ENCODE results near the gene CCL21.

Gene CCL21

DNA sequence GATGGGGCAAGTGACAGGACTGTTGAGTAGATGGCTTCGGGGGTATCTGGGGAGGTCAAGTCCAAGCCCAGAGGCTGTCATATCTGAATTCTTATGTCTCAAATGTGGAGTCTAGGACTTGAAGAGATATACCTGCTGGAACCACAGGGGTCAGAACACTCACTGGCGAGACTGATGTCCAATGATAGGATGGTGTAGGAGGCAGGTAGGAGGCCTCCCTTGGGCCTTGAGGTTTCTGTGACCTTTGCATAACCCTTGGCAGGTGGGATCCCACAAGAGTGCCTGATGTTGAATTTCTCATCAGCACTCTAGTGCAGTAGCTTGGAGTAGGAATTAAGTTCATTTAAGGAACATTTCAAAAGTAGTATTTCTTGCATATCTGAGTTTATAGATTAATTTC lies 2.8 kb downstream of the CCL21 start:
- DNase-seq: no peak

DNA sequence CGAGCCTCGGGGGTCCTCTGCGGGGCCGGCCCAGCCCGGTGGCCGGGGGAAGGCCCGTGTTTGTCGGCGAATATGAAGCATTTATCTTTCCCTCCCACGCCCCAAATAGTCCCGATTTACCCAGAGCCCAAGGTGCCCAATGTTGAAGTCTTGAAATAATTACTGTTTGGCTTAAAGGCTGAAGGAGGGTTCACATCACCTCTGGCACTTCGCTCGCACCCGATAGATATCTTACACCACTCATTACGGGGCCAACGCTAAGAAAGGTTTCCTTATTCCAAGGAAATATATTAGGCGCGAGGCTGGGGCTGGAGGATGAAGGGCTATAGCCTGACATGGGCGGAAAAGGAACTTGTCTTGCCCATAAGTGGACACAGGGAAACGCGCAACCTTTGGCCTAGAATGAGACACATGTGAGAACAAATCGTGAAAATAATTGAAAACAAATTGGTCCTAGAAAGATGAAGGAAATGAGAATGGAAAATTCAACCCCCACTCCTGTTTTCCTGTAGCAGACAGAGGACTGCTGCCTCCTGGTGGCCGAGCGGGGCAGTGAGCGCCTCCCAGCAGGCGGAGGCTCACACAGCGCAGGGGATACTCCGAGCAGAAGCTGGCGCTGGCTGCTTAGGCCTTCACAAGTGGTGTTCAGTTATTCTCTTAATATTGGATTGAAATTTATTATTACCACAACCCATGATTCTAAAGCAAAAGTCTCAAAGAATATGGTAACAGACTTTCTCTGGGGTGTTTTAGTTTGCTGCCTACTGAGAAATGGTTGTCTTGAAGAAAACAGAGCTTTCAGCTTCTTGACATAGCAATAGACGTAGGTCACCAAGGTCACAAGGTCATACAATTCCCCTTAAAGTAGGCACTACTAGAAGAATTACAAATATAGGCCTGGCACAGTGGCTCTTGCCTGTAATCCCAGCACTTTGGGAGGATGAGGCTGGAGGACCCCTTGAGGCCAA lies 7.9 kb downstream of the CCL21 start:
- DNase-seq: peak; percentile 75

DNA sequence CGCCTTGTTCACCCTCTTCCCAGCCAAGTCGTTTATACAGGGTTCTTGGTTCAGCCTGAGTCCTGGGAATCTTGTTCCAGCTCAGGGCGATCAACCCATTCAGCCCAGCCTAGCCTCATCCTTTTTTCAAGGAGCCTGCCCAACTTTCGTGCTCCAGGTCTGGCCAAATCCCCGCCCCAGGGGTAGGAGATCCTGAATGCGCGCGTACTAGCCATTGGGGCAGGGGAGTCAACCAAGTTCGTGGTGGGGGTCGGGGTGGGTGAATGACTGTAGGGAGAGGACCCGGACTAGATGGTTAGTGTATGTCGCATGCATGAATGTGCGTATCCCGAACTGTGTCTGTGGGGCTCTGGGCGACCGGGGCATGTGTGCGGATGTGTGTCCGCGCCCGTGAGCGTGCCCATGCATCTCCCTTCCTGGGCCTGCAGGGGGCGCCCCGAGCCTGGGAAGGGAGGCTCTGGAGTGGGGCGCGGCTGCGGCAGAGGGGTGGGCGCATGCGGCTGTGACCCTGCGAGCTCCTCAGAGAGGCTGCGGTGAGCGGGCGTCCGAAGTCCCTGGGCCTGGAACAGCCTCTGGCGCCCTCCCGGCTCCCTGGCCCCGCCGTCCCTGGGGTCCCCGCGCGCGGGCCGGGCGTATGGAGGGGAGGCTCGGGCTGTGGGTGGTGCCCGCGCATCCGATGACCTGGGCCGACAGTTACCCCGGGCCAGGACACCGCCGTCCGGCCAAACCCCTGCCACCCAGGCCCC lies 8.7 kb downstream of the CCL21 start:
- DNase-seq: peak; percentile 72

DNA sequence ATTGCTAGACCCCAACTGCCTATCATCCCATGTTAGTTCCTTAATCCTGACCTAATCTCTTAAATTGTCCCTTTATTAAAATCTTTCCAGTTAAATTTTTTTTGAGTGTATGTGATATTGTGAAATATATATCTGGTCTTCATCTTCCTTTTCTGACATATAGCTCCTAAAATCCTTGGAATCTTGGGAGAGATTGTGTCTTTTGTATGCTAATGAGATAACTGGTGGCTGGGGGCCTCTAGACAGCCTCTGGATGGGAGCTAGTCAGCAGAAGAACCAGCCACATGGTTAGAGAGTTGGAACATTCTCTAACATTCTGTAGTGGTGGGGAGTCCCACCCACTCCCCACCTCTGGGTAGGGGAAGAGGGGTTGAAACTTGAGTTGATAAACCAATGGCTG lies 15.1 kb downstream of the CCL21 start:
- DNase-seq: no peak

DNA sequence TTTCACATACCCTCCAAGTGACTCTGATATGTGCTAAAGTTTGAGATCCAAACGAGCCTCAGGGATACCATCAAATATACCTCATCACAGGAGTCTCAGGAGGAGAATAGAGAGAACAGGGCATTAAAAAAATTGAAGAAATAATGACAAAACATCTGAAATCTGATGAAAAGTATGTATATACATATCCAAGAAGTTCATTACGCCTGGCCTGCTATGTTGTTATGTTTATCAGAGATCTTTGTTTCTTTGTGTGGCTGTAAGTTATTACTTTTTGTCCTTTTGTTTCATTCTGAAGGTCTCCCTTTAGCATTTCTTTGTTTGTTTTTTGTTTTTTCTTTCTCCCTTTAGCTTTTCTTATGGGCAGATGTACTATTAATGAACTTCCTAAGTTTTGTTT lies 16.4 kb downstream of the CCL21 start:
- DNase-seq: no peak

DNA sequence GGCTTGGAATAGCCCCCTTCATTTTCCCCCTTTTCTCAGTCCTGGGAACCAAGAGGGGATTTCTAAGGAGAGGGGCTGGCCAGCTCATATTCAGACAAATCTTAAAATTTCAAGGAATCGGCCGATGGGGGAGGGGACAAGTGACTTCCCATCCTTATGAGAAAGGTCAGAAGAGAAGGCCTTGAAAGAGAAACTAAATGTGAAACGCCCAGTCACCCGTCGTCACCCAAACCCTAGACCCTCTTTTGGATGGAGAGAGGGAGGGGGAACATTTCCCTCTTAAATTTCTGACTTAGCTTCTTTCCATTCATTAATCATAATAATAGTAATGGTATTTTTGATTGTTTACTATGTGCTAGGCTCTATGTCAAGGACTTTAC lies 18.0 kb downstream of the CCL21 start:
- no peak for DNase-seq

DNA sequence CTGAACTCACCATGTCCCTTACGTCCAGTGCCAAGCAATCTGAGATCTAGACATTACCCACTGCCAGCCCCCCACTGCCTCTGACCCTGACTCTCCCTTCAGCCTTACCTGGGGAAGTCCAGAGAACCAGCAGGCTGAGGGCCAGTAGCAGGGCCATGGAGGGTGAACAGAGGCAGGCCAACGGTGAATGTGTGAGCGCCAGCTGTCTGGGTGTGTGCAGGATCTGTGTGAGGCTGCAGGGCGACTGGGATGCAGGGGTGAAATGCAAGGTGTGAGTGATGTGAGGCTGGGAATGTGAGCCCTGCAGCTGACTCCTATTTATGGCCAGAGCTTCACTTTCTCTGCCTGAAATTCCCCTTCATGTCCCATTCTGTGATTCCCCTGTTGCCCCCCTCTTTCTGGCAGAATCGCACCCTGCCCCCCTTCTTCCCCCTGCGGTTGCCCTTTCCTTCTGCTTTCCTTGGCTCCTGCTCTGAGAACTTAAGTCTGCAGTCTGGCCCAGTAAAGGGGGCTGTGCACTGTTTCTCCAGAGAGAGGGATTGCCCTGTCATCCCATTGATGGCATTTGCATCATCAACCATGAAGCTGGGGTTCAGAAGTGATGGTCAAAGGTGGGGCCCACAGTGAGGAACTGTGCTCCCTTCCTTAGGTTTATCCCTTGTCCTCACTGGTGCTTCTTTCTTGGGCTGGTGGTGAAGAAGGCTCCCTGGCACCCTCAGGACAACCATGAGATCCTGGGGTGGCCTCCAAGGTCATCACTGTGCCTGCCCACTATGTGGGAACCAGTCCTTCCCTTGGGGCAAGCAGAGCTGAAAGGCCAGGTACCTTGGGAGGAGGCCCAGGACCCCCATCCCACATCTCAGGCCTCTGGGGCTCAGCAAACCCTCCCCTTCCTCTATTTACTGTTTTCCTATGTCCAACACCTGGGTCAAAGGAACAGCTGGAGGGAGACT lies 18.7 kb downstream of the CCL21 start, which contains the start of gene CCL19:
CCL19 (minus strand) TSS at position 294 of the 953 bp plus-strand sequence; CDS start at position 157, 137 bp downstream.
- DNase-seq: no peak

DNA sequence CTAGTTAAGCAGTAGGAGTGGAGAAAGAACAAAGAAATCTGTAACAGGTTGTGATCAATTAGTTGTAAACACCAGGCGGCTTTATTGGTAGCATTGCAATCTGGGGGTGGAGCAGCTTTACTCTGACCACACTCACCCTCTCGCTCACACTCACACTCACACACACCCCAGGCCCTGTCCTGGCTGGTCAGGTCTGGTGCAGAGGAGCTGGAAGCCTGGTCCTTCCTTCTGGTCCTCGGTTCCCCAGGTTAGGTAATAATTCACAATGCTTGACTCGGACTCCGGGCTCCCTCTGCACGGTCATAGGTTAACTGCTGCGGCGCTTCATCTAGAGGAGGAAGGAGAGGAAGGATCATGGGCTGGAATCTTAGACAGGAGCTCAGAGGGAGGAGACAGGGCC lies 20.4 kb downstream of the CCL21 start:
- no peak for DNase-seq

DNA sequence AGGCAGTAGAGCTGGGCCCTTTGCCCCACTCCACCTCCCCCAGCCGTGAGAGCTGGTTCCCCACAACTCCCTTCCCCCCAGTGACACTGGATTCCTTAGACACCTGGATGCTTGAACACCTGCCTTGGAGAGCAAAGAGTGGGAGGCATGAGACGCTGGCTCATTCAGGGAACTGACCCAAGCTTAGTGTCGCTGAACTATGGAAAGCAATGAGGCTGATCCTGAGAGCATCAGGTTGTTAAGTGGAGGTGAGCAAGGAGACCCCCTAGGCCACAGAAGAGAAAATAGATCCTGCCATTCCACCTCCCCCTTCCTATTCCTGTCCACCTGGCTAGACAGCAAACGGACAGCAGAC lies 20.8 kb downstream of the CCL21 start:
- DNase-seq: no peak

DNA sequence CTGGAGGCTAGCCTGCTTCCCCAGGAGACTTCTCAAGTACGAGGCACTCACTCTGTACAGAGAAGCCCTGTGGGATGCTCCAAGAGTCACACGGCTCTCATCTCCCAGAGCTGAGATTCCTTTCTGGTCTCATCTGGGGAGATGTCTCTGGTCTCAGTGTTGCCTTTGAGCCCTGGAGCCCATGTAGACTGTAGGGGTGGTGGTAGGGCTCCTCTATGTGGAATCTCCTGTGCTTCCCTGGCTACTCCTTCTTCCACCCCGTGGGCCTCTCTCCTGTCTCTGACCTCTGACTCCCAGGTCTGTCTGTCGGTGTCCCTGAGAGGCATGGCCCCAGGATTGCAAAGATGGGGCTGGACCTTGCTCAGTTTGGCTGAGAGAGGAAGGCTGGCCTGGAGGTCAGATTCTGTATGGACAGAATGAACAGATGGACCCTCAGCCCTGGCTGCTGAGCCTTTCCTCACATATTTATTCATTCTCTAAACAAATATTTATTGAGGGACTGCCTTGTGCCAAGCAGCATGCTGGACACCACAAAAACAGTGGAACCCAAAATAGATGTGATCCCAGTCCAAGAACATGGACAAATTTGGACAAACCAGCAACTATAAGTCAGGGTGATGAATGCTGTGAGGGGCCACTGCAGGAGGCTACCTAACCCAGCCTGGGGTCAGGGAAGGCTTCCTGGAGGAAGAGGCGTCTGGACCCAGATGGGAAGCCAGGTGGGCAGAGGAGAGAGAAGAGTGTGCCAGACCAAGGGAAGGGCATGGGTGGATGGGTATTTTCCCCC lies 21.4 kb downstream of the CCL21 start:
- no peak for DNase-seq

DNA sequence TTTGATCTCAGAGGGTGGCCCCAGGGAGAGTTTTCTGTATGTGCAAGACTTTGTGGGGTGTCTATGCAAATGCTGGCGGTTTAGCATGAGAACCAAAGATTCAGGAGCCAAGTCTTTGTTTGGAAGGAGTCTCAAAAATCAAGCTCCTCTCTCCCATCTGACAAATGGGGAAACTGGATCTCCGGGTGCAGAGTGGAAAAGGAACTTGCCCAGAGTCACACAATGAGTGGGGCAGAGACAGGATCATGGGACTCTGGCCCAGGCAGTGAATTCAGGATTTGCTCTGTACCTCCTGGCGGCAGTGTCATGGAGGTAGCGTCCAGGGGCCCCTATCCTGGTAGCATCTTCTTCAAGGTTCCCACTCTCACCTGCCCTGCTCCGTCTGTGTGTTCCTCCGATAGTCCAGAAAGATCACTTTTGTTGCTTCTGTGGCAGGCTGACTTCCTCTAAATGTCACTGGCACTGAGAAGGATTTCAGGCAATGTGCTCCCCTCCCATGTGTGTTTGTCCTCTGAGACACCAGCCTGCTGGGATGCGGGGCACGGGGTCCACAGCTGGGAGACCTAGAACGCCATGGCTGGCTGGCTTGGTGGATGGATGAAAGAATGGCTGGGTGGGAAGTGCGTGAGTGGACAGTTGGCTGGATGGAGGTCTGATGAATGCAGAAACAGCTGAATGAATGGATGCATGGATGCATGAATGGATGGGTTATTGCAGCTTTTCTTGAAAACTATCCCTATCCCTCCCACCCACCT lies 22.5 kb downstream of the CCL21 start:
- no peak for DNase-seq

DNA sequence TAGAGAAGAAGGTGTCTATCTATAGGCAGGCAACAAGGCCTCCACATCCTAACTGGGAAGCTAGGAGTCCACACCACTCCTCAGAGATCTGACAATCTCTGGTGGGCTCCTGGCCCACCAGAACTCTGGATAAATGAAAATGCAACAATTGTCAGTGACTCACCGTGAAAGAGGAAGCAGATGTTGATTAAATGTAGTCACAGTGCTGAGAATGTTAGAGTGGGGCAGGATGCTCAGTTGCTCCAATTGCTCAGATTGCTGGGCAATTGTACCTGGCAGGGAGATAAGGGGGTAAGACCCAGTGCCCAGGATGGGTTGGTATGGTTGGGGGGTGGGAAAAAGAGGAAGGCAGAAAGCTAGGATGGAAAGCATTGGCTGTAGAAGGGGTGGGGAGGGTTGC lies 23.2 kb downstream of the CCL21 start:
- DNase-seq: no peak

DNA sequence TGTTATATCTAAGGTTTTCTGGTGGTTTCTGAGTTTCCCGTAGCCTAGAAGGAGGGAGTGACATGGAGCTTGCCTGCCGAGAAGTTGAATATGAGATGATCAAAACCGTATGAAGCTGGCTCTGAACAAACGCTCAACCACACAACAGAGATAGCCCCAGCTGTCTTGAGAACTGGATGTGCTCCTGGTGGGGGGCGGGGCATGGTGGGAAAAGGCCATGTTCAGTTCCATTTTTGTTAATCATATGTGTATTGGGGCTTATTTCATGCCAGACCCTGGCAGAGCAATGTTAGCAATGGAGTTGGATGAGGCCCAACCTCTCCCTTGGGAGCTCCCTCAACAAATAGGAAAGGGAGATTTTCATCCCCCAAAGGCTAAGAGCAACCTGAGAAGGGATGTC lies 23.7 kb downstream of the CCL21 start:
- no peak for DNase-seq

DNA sequence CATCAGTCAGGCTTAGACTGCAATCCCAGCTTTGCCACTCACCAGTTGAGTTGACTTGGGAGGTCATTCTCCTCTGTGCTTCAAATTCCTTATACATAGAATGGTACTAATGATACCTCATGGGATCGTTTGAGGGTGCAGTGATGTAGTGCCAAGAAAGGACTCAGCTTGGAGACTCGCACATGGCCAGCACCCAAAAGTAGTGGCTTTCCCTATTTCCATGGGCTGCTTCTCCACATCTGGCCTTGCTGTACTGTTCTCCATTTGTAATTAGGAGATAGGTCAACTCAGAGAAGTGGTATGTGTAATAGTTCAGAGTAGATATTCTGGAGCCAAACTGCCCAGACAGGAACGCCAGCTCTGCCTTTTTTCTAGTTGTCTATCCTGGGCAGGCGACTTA lies 24.3 kb downstream of the CCL21 start:
- no peak for DNase-seq

DNA sequence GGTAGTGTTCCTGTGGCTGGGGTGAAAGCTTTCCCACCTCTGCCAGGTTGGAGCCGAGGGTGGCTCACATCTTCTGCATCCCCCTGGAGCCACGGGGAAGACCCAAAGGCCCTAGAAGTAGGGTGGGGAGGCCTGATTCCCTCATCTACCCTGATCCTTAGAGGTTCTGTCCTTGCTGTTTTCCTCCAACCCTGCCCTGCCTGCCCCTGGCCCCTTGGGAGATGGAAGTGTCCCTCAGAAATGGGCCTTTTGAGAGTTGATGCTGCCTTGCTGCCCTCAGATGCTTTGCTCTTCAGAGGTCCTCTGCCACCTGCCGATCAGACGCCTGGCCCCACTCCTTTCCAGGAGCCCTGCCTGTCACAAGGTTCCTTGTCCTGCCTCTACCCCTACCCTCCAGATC lies 25.1 kb downstream of the CCL21 start:
- no peak for DNase-seq

DNA sequence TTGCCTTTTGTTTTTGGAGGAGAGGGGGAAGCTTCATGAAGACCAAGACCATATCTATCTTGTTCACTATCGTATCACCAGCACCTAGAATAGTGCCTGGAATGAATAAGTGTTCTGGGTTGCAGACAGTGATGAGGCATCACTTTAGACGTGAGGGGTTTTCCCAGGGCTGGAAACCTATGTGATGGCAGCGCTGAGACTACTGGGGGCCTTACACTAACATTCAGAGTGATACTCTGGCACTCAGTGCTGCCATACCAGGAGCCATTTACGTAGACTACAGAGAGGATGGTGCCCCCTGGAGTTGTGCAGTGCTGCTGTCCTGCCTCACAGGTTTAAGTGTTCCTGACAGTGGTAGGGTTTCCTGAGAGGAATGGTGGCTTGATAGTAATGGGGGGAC lies 25.8 kb downstream of the CCL21 start:
- no peak for DNase-seq

DNA sequence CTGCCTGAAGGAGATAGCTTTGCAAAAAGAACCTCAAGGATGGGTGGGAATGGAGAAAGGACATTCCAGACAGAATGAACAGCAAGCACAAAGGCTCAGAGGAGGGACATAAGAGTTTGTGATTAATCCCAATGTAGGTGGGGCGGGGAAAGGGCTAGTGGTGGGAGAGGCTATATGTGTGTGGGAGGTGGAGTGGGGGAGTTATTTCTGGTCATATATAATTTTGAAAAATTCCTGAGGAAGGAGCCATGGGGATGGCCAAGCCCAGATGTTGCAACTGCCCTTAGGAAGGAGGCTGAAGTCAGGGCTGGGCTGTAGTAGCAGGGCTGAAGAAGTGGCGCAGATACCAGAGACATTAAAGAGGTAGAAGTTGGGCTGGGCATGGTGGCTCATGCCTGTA lies 34.1 kb downstream of the CCL21 start:
- DNase-seq: no peak

DNA sequence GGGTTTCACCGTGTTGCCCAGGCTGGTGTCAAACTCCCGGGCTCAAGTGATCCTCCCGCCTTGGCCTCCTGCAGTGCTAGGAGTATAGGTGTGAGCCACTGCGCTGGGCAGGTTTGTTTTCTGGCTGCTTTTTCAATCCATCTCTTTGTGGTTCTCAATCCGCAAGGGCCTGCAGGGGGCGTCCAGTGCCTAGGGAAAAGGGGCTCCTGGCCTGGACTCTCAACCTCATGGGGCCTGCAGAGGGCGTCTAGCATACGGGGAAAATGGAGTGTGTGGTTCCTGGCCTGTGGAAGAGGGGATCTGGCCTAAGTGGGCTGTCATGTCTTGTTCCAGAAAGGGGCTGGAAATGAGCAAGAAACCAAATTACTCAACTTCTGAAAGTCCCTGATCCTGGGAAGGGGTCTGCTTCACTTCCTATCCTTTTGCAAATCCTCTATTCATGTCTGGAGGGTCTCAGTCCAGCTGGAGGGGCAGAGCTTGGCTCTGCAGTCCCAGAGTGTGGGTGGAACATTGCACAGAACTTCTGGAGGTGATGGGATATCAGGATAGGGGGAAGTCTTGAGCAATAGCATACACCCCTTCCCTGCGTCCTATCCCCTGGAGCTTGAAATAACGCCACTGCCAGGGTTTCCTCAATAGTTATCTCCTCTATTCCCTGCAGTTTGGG lies 34.8 kb downstream of the CCL21 start:
- peak; percentile 47 for DNase-seq

DNA sequence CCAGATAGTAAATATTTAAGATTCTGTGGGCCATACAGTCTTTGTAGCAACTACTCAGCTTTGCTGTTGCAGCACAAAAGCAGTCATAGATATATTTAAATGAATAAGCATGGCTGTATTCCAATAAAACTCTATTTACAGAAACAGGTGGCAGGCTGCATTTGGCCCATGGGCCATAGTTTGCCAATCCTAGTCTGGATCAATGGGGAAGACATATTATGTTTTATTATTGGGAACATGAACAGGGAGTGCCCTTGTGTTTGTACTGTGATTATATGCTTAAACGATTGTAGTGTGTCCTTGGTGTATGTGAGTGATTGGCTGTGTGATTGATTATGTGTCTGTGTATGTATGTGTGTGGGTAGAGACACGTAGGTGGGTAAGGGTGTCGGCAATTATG lies 35.5 kb downstream of the CCL21 start:
- no peak for DNase-seq

DNA sequence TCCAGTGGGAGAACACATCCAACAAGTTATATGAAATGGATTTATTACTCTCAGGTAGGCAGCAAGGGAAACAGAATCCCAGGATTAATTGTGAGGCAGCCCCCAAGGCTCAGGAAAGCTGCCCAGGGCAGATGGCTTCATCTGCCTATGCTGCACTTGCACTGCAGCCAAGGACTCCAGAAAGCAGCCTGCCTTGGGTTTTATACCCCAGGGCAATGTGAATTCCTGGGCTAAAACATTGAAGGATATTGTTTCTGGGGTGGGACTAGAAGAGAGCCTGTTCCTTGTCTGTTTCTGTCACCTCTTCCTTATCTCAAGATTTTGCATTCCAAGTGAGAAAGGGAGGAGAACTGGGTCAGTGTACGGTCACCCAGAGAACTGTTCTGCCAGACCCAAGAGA lies 38.6 kb downstream of the CCL21 start:
- DNase-seq: no peak
